ENCODE results near the gene AK5. TPM values are rescaled to one million over a fixed set of nuclear protein-coding genes. Genes with fewer than 3 reads are reported as not detected.

Gene AK5
- polyA plus RNA-seq, 1 donor (not counting 4 experiments of a cell fraction or from before 2014, with no cell fraction given): 0.30 TPM

- Histone ChIP-seq H3K9me3 (ENCODE audit: control insufficient read depth, low read depth, low read length) (no peaks in the 10 kb centered on the region), H3K4me3 (ENCODE audit: control insufficient read depth in 2 of 3, extremely low read depth in 1 of 3, insufficient read depth in 2 of 3, low read depth in 1 of 3, low read length in 3 of 3) (no peak overlapping the region), H3K9me1 (ENCODE audit: control insufficient read depth, extremely low read depth, insufficient read depth, low read length) (no peaks in the 10 kb centered on the region), H3K27ac (ENCODE audit: control insufficient read depth, insufficient read depth, low read length) (no peak overlapping the region), H3K9ac (ENCODE audit: control insufficient read depth, extremely low read depth, insufficient read depth, low read length) (no peak overlapping the region), H3K4me2 (ENCODE audit: control insufficient read depth, extremely low read depth, insufficient read depth, low read depth, low read length) (no peak overlapping the region), H3K36me3 (ENCODE audit: control insufficient read depth in 2 of 2, extremely low read depth in 1 of 2, insufficient read depth in 2 of 2, low read length in 2 of 2) (peaks cover 8 to 21% of the 10 kb centered on the region in 2 experiments), H3K4me1 (ENCODE audit: control insufficient read depth, extremely low read depth, insufficient read depth, low read length) (no peaks in the 10 kb centered on the region), H3K27me3 (ENCODE audit: control insufficient read depth, extremely low read depth, insufficient read depth, low read length) (no peaks in the 10 kb centered on the region), H4K20me1 (ENCODE audit: control insufficient read depth, extremely low read depth, insufficient read depth, low read length) (no peaks in the 10 kb centered on the region), H3K79me2 (ENCODE audit: control insufficient read depth, insufficient read depth, low read length) (no peaks in the 10 kb centered on the region), H2AFZ (ENCODE audit: control insufficient read depth, low read length) (no peak overlapping the region)
- DNase-seq (ENCODE audit: low read depth, low spot score): no peak
- no peak for FAIRE-seq
- TF ChIP-seq, protein P1, sequence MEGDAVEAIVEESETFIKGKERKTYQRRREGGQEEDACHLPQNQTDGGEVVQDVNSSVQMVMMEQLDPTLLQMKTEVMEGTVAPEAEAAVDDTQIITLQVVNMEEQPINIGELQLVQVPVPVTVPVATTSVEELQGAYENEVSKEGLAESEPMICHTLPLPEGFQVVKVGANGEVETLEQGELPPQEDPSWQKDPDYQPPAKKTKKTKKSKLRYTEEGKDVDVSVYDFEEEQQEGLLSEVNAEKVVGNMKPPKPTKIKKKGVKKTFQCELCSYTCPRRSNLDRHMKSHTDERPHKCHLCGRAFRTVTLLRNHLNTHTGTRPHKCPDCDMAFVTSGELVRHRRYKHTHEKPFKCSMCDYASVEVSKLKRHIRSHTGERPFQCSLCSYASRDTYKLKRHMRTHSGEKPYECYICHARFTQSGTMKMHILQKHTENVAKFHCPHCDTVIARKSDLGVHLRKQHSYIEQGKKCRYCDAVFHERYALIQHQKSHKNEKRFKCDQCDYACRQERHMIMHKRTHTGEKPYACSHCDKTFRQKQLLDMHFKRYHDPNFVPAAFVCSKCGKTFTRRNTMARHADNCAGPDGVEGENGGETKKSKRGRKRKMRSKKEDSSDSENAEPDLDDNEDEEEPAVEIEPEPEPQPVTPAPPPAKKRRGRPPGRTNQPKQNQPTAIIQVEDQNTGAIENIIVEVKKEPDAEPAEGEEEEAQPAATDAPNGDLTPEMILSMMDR (optimal IDR thresholded peaks at IDR 0.05 in 1 of 3, IDR thresholded peaks at IDR 0.05 in 1 of 3, conservative IDR thresholded peaks at IDR 0.05 in 1 of 3; ENCODE audit: extremely low read depth in 1 of 3, insufficient read depth in 2 of 3, low read length in 3 of 3): no peak
- TF ChIP-seq EZH2 (IDR thresholded peaks at IDR 0.05; ENCODE audit: low read length): no peak
- dilution Hi-C loops (cut with MboI; ENCODE audit: extremely low pct_ligation_motif_present, low sequenced_read_pairs): no loop called here
Measured at GRCh38 chr1:77579547-77579946, 297.7 kb downstream of the AK5 start.

GRCh38 chr1:77582905-77583304 lies 301.1 kb downstream of the AK5 start:
- FAIRE-seq: no peak
- DNase-seq (ENCODE audit: low read depth, low spot score): no peak
- H4K20me1 ChIP-seq (ENCODE audit: control insufficient read depth, extremely low read depth, insufficient read depth, low read length): no peaks in the 10 kb centered on the region
- H3K4me1 ChIP-seq (ENCODE audit: control insufficient read depth, extremely low read depth, insufficient read depth, low read length): no peaks in the 10 kb centered on the region
- H3K9me1 ChIP-seq (ENCODE audit: control insufficient read depth, extremely low read depth, insufficient read depth, low read length): no peaks in the 10 kb centered on the region
- H3K27ac ChIP-seq (ENCODE audit: control insufficient read depth, insufficient read depth, low read length): no peak overlapping the region
- dilution Hi-C loops (cut with MboI; ENCODE audit: extremely low pct_ligation_motif_present, low sequenced_read_pairs): no loop called here
- TF ChIP-seq, protein P1 (optimal IDR thresholded peaks at IDR 0.05 in 1 of 3, IDR thresholded peaks at IDR 0.05 in 1 of 3, conservative IDR thresholded peaks at IDR 0.05 in 1 of 3; ENCODE audit: extremely low read depth in 1 of 3, insufficient read depth in 2 of 3, low read length in 3 of 3): no peak
- TF ChIP-seq EZH2 (IDR thresholded peaks at IDR 0.05; ENCODE audit: low read length): no peak
- no peaks in the 10 kb centered on the region for H3K27me3 ChIP-seq (ENCODE audit: control insufficient read depth, extremely low read depth, insufficient read depth, low read length)
- peaks cover 6 to 14% of the 10 kb centered on the region in 2 experiments for H3K36me3 ChIP-seq (ENCODE audit: control insufficient read depth in 2 of 2, extremely low read depth in 1 of 2, insufficient read depth in 2 of 2, low read length in 2 of 2)
- H3K4me2 ChIP-seq (ENCODE audit: control insufficient read depth, extremely low read depth, insufficient read depth, low read depth, low read length): no peak overlapping the region
- no peaks in the 10 kb centered on the region for H3K9me3 ChIP-seq (ENCODE audit: control insufficient read depth, low read depth, low read length)
- H2AFZ ChIP-seq (ENCODE audit: control insufficient read depth, low read length): no peak overlapping the region
- no peaks in the 10 kb centered on the region for H3K79me2 ChIP-seq (ENCODE audit: control insufficient read depth, insufficient read depth, low read length)
- H3K9ac ChIP-seq (ENCODE audit: control insufficient read depth, extremely low read depth, insufficient read depth, low read length): no peak overlapping the region
- no peak overlapping the region for H3K4me3 ChIP-seq (ENCODE audit: control insufficient read depth in 2 of 3, extremely low read depth in 1 of 3, insufficient read depth in 2 of 3, low read depth in 1 of 3, low read length in 3 of 3)
